ENCODE measurements around the gene TMUB2. TPM values are rescaled to one million over a fixed set of nuclear protein-coding genes. Genes with fewer than 3 reads are reported as not detected.

The TMUB2 gene
- total RNA-seq, 1 experiment from 2014 or later: 25.1 TPM

- no TSS peak for BruUV-seq (replicated peaks)
- CTCF ChIA-PET: no interaction called here
- DNase-seq (ENCODE audit: low read depth, low spot score) (no peak), ATAC-seq (no peak)
- no peak for TF ChIP-seq SIN3A (IDR thresholded peaks at IDR 0.05; ENCODE audit: low read depth)
- TF ChIP-seq EZH2 (IDR thresholded peaks at IDR 0.05): no peak
- peak; percentile 12; the same call in 1 of the 2 replicates for TF ChIP-seq POLR2AphosphoS5 (IDR thresholded peaks at IDR 0.05; ENCODE audit: low read depth, low read length)
- TF ChIP-seq RAD21 (IDR thresholded peaks at IDR 0.05; ENCODE audit: low read depth): no peak
- no peak for TF ChIP-seq ATF3 (IDR thresholded peaks at IDR 0.05)
- TF ChIP-seq, protein P1, sequence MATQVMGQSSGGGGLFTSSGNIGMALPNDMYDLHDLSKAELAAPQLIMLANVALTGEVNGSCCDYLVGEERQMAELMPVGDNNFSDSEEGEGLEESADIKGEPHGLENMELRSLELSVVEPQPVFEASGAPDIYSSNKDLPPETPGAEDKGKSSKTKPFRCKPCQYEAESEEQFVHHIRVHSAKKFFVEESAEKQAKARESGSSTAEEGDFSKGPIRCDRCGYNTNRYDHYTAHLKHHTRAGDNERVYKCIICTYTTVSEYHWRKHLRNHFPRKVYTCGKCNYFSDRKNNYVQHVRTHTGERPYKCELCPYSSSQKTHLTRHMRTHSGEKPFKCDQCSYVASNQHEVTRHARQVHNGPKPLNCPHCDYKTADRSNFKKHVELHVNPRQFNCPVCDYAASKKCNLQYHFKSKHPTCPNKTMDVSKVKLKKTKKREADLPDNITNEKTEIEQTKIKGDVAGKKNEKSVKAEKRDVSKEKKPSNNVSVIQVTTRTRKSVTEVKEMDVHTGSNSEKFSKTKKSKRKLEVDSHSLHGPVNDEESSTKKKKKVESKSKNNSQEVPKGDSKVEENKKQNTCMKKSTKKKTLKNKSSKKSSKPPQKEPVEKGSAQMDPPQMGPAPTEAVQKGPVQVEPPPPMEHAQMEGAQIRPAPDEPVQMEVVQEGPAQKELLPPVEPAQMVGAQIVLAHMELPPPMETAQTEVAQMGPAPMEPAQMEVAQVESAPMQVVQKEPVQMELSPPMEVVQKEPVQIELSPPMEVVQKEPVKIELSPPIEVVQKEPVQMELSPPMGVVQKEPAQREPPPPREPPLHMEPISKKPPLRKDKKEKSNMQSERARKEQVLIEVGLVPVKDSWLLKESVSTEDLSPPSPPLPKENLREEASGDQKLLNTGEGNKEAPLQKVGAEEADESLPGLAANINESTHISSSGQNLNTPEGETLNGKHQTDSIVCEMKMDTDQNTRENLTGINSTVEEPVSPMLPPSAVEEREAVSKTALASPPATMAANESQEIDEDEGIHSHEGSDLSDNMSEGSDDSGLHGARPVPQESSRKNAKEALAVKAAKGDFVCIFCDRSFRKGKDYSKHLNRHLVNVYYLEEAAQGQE (IDR thresholded peaks at IDR 0.05; ENCODE audit: low read depth): no peak
- TF ChIP-seq SP1 (IDR thresholded peaks at IDR 0.05; ENCODE audit: low read depth): no peak
- no peak for TF ChIP-seq CBX3 (IDR thresholded peaks at IDR 0.05; ENCODE audit: low read depth)
- H4K20me1 ChIP-seq (ENCODE audit: insufficient read depth): no peaks in the 10 kb centered on the region
- H2AFZ ChIP-seq (ENCODE audit: low read depth, low read length, poor library complexity, severe bottlenecking): no peak overlapping the region
- H3K4me1 ChIP-seq (ENCODE audit: control insufficient read depth in 1 of 2, insufficient read depth in 2 of 2, low read length in 2 of 2): peaks cover 21 to 40% of the 10 kb centered on the region in 2 experiments
- no peaks in the 10 kb centered on the region for H3K9me3 ChIP-seq (ENCODE audit: control insufficient read depth in 1 of 2, insufficient read depth in 1 of 2, low read depth in 1 of 2, low read length in 2 of 2)
- no peaks in the 10 kb centered on the region for H3K27me3 ChIP-seq (ENCODE audit: insufficient read depth, low read length)
- no peak overlapping the region for H3K9ac ChIP-seq (ENCODE audit: low read length)
- RAD21 ChIA-PET (ENCODE audit: low non-redundant PET in 1 of 2, low total read pairs in 2 of 2, uncharacterized antibody in 2 of 2, unreplicated experiment in 2 of 2): no interaction called here
- peaks cover 23 to 53% of the 10 kb centered on the region in 2 experiments; a peak in 3 of 4 replicates for H3K36me3 ChIP-seq (ENCODE audit: control insufficient read depth in 1 of 2, insufficient read depth in 2 of 2, low read length in 2 of 2)
- intact Hi-C loops (cut with micrococcal nuclease): loop anchor here (10.0 kb wide), 1 partner anchor 311 kb away; no protein-coding TSS in a partner anchor
- no peak overlapping the region for H3K4me3 ChIP-seq (replicated peaks in 1 of 2; ENCODE audit: low read depth in 1 of 2, low read length in 2 of 2)
- H3K9me2 ChIP-seq (ENCODE audit: insufficient read depth): no peaks in the 10 kb centered on the region
- peaks cover 41% of the 10 kb centered on the region for H3K79me2 ChIP-seq (ENCODE audit: insufficient read depth, low read length)
- H3K27ac ChIP-seq (ENCODE audit: low read depth, low read length): peak overlapping the region; percentile 8; the same call in 1 of the 2 replicates
- H3K4me2 ChIP-seq (ENCODE audit: low read length): no peak overlapping the region
- POLR2A ChIA-PET: no interaction called here
These were observed 26.8 kb downstream of the TMUB2 start for GRCh38 chr17:44213403-44214229.
